ENCODE measurements around the gene ATG101. TPM values are rescaled to one million over a fixed set of nuclear protein-coding genes. Genes with fewer than 3 reads are reported as not detected.

Gene ATG101
- polyA plus RNA-seq, 1 of the 3 experiments (the other 2 are of a cell fraction), result 160 TPM

GRCh38 chr12:52126050-52126604, 56.3 kb downstream of the ATG101 start:
- Histone ChIP-seq H3K9me3 (no peaks in the 10 kb centered on the region), H3K4me1 (ENCODE audit: control insufficient read depth in 1 of 2, insufficient read depth in 2 of 2, low read depth in 1 of 2, low read length in 1 of 2) (peaks cover 0 to 26% of the 10 kb centered on the region in 2 experiments; a peak in 1 of 4 replicates), H3K36me3 (replicated peaks in 1 of 2; ENCODE audit: control insufficient read depth in 1 of 2, insufficient read depth in 2 of 2, low read length in 1 of 2) (no peaks in the 10 kb centered on the region), H3K79me2 (ENCODE audit: insufficient read depth) (no peaks in the 10 kb centered on the region), H3K9me2 (no peaks in the 10 kb centered on the region), H3K4me3 (ENCODE audit: low read depth in 2 of 2, low read length in 1 of 2) (no peak overlapping the region), H4K20me1 (ENCODE audit: insufficient read depth) (no peaks in the 10 kb centered on the region), H2AFZ (ENCODE audit: low read depth) (no peak overlapping the region), H3K9ac (no peak overlapping the region), H3K27me3 (ENCODE audit: insufficient read depth) (no peaks in the 10 kb centered on the region; the same call in 1 of the 2 replicates), H3K4me2 (no peak overlapping the region), H3K27ac (ENCODE audit: low read depth in 2 of 2, low read length in 1 of 2) (peak overlapping the region in 1 of 2 experiments; percentile 14; a peak in 1 of 4 replicates), H3F3A (replicated peaks; ENCODE audit: insufficient read depth) (peaks cover 4% of the 10 kb centered on the region)
- POLR2A ChIA-PET, result no interaction called here
- no peak for TF ChIP-seq RAD21 (IDR thresholded peaks at IDR 0.05; ENCODE audit: low read length)
- TF ChIP-seq, protein P1, sequence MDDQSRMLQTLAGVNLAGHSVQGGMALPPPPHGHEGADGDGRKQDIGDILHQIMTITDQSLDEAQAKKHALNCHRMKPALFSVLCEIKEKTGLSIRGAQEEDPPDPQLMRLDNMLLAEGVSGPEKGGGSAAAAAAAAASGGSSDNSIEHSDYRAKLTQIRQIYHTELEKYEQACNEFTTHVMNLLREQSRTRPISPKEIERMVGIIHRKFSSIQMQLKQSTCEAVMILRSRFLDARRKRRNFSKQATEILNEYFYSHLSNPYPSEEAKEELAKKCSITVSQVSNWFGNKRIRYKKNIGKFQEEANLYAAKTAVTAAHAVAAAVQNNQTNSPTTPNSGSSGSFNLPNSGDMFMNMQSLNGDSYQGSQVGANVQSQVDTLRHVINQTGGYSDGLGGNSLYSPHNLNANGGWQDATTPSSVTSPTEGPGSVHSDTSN (IDR thresholded peaks at IDR 0.05), result no peak
- TF ChIP-seq CTCF (IDR thresholded peaks at IDR 0.05), result no peak
- TF ChIP-seq, protein P2, sequence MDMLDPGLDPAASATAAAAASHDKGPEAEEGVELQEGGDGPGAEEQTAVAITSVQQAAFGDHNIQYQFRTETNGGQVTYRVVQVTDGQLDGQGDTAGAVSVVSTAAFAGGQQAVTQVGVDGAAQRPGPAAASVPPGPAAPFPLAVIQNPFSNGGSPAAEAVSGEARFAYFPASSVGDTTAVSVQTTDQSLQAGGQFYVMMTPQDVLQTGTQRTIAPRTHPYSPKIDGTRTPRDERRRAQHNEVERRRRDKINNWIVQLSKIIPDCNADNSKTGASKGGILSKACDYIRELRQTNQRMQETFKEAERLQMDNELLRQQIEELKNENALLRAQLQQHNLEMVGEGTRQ (IDR thresholded peaks at IDR 0.05; ENCODE audit: borderline replicate concordance, low read depth, low read length), result no peak
- no peak for TF ChIP-seq MEF2A (IDR thresholded peaks at IDR 0.05; ENCODE audit: borderline replicate concordance, low read depth)
- no peak for TF ChIP-seq POLR2AphosphoS5 (IDR thresholded peaks at IDR 0.05; ENCODE audit: low read depth, low read length)
- TF ChIP-seq EZH2phosphoT487 (IDR thresholded peaks at IDR 0.05; ENCODE audit: borderline replicate concordance, low read depth), result no peak
- no peak for TF ChIP-seq JUND (IDR thresholded peaks at IDR 0.05)
- TF ChIP-seq FOXJ3 (CRISPR knock-in tag; IDR thresholded peaks at IDR 0.05), result no peak
- TF ChIP-seq SMC3 (IDR thresholded peaks at IDR 0.05; ENCODE audit: low read depth, low read length), result no peak
- no peak for TF ChIP-seq RFX5 (IDR thresholded peaks at IDR 0.05; ENCODE audit: low read length)
- CTCF ChIA-PET, result interaction anchor here (0.6 to 13.5 kb wide), 3 partner anchors 23 to 102 kb away, joined by 3 to 247 read pairs (median 3); no protein-coding TSS in a partner anchor
- DNase-seq, result peak; percentile 28
- 13% methylated on average over 1 of the region's 2 CpGs for WGBS (ENCODE audit: low lambda C conversion rate)

Other genes with a start within 250 kb of the ATG101 start
- 0.05 and 0.08 TPM in 2 replicates for gene FIGNL2, start 221.3 kb upstream of the ATG101 start, polyA plus RNA-seq (2012; rRNA removed)
- gene ANKRD33, start 181.9 kb upstream of the ATG101 start, polyA plus RNA-seq (2012; rRNA removed), result not detected in 2 replicates
- gene ACVRL1, start 162.5 kb upstream of the ATG101 start, polyA plus RNA-seq (2012; rRNA removed), result 0.07 and 0.08 TPM in 2 replicates
- gene ACVR1B, start 118.3 kb upstream of the ATG101 start, polyA plus RNA-seq (2012; rRNA removed), result 12.1 and 13.5 TPM in 2 replicates
- 1.7 and 2.4 TPM in 2 replicates for gene TAMALIN, start 63.0 kb upstream of the ATG101 start, polyA plus RNA-seq (2012; rRNA removed)
- gene NR4A1, start 18.5 kb upstream of the ATG101 start, polyA plus RNA-seq (2012; rRNA removed), result 75.2 and 120 TPM in 2 replicates
- gene SMIM41, start 9.7 kb downstream of the ATG101 start, polyA plus RNA-seq (2012; rRNA removed), result not detected in 2 replicates
- gene KRT80, start 122.0 kb downstream of the ATG101 start, polyA plus RNA-seq (2012; rRNA removed), result 14.9 and 17.4 TPM in 2 replicates
- 3.2 and 5.4 TPM in 2 replicates for gene KRT7, start 163.3 kb downstream of the ATG101 start, polyA plus RNA-seq (2012; rRNA removed)
- 0.34 and 0.56 TPM in 2 replicates for gene KRT86, start 204.7 kb downstream of the ATG101 start, polyA plus RNA-seq (2012; rRNA removed)
- gene KRT81, start 221.6 kb downstream of the ATG101 start, polyA plus RNA-seq (2012; rRNA removed), result 0.80 and 1.9 TPM in 2 replicates

Data from SK-N-SH (cell line).